ENCODE results near the gene FLNB. TPM values are rescaled to one million over a fixed set of nuclear protein-coding genes. Genes with fewer than 3 reads are reported as not detected.
A peak's percentile ranks its signal among the peaks of the same experiment; 100 is the strongest.

Gene FLNB
- total RNA-seq, 2 donors from 2014 or later = 212 to 221 TPM

- H3K9ac ChIP-seq (ENCODE audit: extremely low read depth, low read length, poor library complexity, severe bottlenecking) = no peak overlapping the region
- no peak for TF ChIP-seq CTCF (conservative IDR thresholded peaks at IDR 0.05)
- 91 to 94% methylated on average over 3 to 4 of the region's 4 CpGs for whole genome bisulfite sequencing, 2 experiments (ENCODE audit: insufficient coverage in 1 of 2, insufficient read length in 1 of 2)
Observed at GRCh38 chr3:58205981-58206380, 197.8 kb downstream of the FLNB start.

GRCh38 chr3:58206406-58207011 is 198.3 kb downstream of the FLNB start:
- H3K27ac ChIP-seq (ENCODE audit: low read depth, low read length) = no peak overlapping the region
- H3K36me3 Mint-ChIP-seq (ENCODE audit: low read depth) = no peaks in the 10 kb centered on the region
- TF ChIP-seq CTCF (conservative IDR thresholded peaks at IDR 0.05) = no peak
- H3K27me3 ChIP-seq (ENCODE audit: control insufficient read depth, insufficient read depth, low read length, poor library complexity, severe bottlenecking) = no peaks in the 10 kb centered on the region
- no peak overlapping the region for H3K27ac Mint-ChIP-seq
- H3K27me3 Mint-ChIP-seq (ENCODE audit: insufficient read depth) = peaks cover 6% of the 10 kb centered on the region
- H3K4me1 Mint-ChIP-seq = peaks cover 4% of the 10 kb centered on the region
- H3K4me1 ChIP-seq (ENCODE audit: control insufficient read depth, insufficient read depth, low read length) = no peaks in the 10 kb centered on the region
- H3K4me3 ChIP-seq (ENCODE audit: low read length) = no peak overlapping the region
- no peak overlapping the region for H3K4me3 Mint-ChIP-seq
- peak; percentile 33 for DNase-seq
- H3K9me3 Mint-ChIP-seq = no peaks in the 10 kb centered on the region
- WGBS, 2 experiments (ENCODE audit: insufficient coverage in 1 of 2, insufficient read length in 1 of 2) = 92 to 94% methylated on average over 5 of the region's 5 CpGs
- H3K9ac ChIP-seq (ENCODE audit: extremely low read depth, low read length, poor library complexity, severe bottlenecking) = no peak overlapping the region
- no peaks in the 10 kb centered on the region for H3K36me3 ChIP-seq (ENCODE audit: control insufficient read depth, insufficient read depth, low read length)
- no peaks in the 10 kb centered on the region for H3K9me3 ChIP-seq (ENCODE audit: control insufficient read depth, low read length)

More at GRCh38 chr3:58205981-58206380, 197.8 kb downstream of the FLNB start:
- H3K4me1 Mint-ChIP-seq = peaks cover 4% of the 10 kb centered on the region
- H3K9me3 Mint-ChIP-seq = no peaks in the 10 kb centered on the region
- no peak overlapping the region for H3K27ac ChIP-seq (ENCODE audit: low read depth, low read length)
- no peaks in the 10 kb centered on the region for H3K36me3 Mint-ChIP-seq (ENCODE audit: low read depth)
- H3K4me1 ChIP-seq (ENCODE audit: control insufficient read depth, insufficient read depth, low read length) = no peaks in the 10 kb centered on the region
- DNase-seq = peak; percentile 10
- H3K4me3 ChIP-seq (ENCODE audit: low read length) = no peak overlapping the region
- H3K4me3 Mint-ChIP-seq = no peak overlapping the region
- H3K27me3 Mint-ChIP-seq (ENCODE audit: insufficient read depth) = peaks cover 6% of the 10 kb centered on the region
- no peaks in the 10 kb centered on the region for H3K27me3 ChIP-seq (ENCODE audit: control insufficient read depth, insufficient read depth, low read length, poor library complexity, severe bottlenecking)
- no peaks in the 10 kb centered on the region for H3K9me3 ChIP-seq (ENCODE audit: control insufficient read depth, low read length)
- H3K27ac Mint-ChIP-seq = no peak overlapping the region
- no peaks in the 10 kb centered on the region for H3K36me3 ChIP-seq (ENCODE audit: control insufficient read depth, insufficient read depth, low read length)

- Histone ChIP-seq H3K36me3 (ENCODE audit: control insufficient read depth, insufficient read depth, low read length) (no peaks in the 10 kb centered on the region), H3K4me1 (ENCODE audit: control insufficient read depth, insufficient read depth, low read length) (no peaks in the 10 kb centered on the region), H3K9me3 (ENCODE audit: control insufficient read depth, low read length) (no peaks in the 10 kb centered on the region), H3K27me3 (ENCODE audit: control insufficient read depth, insufficient read depth, low read length, poor library complexity, severe bottlenecking) (no peaks in the 10 kb centered on the region), H3K9ac (ENCODE audit: extremely low read depth, low read length, poor library complexity, severe bottlenecking) (no peak overlapping the region), H3K27ac (ENCODE audit: low read depth, low read length) (no peak overlapping the region), H3K4me3 (ENCODE audit: low read length) (no peak overlapping the region)
- WGBS, 2 experiments (ENCODE audit: insufficient coverage in 1 of 2, insufficient read length in 1 of 2) = 95 to 100% methylated on average over 1 to 4 of the region's 4 CpGs
- Mint-ChIP-seq H3K4me3 (no peak overlapping the region), H3K27ac (no peak overlapping the region), H3K9me3 (no peaks in the 10 kb centered on the region), H3K27me3 (ENCODE audit: insufficient read depth) (peaks cover 5% of the 10 kb centered on the region), H3K36me3 (ENCODE audit: low read depth) (no peaks in the 10 kb centered on the region), H3K4me1 (peaks cover 4% of the 10 kb centered on the region)
- no peak for TF ChIP-seq CTCF (conservative IDR thresholded peaks at IDR 0.05)
- no peak for DNase-seq
Observed at GRCh38 chr3:58207954-58208353, 199.7 kb downstream of the FLNB start.
